HL-60 (cell line): ENCODE results near the gene FOXO3.
A peak's percentile ranks its signal among the peaks of the same experiment; 100 is the strongest.

Source experiments
- POLR2AphosphoS5 ChIP-seq: IDR thresholded peaks from 2 replicates; pipeline ENCODE4 v1.6.1; 2012; ENCODE audit warnings: low read depth
- TF ChIP-seq, protein P1 (sequence below): IDR thresholded peaks from one replicate; pipeline ENCODE4 v1.5.1; 2011; ENCODE audit warnings: low read length, control low read depth, inconsistent platforms; ENCODE audit not compliant: insufficient read depth
- TF ChIP-seq, protein P2 (sequence below): IDR thresholded peaks from 2 replicates; pipeline ENCODE4 v1.6.1; 2012; ENCODE audit warnings: low read depth; ENCODE audit not compliant: insufficient replicate concordance

DNA sequence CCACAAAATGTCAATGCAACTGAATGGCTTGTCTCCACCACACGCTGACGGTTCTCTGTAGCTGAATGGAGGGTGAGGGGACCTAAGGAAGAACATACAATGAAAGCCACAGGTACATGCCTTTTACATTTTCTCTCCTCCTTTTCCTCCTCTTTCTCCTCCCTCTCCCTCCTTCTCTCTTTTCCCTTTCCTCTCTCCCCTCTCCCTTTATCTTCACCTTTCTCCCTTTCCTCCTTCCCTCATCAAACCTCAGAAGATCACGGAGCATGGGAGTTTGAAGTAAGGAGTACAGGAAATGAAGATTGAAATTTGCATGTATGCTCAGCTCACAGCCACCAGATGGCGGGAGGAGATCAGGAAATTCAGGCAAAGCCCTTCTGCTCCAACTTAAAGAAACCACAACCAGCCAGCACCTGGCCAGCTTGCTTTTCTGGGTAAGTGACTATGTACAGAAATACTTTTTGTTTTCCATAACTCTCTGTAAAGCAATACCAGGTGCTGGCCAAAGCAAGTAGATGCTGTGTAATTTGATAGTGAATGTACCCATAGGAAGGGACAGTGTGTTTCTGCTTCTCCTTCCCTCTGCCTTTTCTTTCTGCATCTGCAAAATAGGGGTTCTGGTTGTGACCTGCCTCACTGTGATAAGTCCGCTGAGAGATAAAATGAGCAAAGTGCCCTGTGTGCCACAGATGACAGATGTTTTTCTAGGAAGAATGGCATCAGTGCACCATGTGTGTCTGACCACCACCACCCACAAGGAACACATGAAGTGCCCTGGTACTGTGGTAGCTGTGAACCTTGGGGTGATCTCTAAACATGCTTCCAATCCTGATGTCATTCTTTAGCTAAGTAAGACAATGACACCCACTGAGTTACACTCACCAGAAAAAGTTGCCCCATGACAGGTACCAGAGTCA is 18.6 kb upstream of the FOXO3 start:
- TF ChIP-seq, protein P1, sequence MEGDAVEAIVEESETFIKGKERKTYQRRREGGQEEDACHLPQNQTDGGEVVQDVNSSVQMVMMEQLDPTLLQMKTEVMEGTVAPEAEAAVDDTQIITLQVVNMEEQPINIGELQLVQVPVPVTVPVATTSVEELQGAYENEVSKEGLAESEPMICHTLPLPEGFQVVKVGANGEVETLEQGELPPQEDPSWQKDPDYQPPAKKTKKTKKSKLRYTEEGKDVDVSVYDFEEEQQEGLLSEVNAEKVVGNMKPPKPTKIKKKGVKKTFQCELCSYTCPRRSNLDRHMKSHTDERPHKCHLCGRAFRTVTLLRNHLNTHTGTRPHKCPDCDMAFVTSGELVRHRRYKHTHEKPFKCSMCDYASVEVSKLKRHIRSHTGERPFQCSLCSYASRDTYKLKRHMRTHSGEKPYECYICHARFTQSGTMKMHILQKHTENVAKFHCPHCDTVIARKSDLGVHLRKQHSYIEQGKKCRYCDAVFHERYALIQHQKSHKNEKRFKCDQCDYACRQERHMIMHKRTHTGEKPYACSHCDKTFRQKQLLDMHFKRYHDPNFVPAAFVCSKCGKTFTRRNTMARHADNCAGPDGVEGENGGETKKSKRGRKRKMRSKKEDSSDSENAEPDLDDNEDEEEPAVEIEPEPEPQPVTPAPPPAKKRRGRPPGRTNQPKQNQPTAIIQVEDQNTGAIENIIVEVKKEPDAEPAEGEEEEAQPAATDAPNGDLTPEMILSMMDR: peak; percentile 45
- no peak for TF ChIP-seq POLR2AphosphoS5
- TF ChIP-seq, protein P2, sequence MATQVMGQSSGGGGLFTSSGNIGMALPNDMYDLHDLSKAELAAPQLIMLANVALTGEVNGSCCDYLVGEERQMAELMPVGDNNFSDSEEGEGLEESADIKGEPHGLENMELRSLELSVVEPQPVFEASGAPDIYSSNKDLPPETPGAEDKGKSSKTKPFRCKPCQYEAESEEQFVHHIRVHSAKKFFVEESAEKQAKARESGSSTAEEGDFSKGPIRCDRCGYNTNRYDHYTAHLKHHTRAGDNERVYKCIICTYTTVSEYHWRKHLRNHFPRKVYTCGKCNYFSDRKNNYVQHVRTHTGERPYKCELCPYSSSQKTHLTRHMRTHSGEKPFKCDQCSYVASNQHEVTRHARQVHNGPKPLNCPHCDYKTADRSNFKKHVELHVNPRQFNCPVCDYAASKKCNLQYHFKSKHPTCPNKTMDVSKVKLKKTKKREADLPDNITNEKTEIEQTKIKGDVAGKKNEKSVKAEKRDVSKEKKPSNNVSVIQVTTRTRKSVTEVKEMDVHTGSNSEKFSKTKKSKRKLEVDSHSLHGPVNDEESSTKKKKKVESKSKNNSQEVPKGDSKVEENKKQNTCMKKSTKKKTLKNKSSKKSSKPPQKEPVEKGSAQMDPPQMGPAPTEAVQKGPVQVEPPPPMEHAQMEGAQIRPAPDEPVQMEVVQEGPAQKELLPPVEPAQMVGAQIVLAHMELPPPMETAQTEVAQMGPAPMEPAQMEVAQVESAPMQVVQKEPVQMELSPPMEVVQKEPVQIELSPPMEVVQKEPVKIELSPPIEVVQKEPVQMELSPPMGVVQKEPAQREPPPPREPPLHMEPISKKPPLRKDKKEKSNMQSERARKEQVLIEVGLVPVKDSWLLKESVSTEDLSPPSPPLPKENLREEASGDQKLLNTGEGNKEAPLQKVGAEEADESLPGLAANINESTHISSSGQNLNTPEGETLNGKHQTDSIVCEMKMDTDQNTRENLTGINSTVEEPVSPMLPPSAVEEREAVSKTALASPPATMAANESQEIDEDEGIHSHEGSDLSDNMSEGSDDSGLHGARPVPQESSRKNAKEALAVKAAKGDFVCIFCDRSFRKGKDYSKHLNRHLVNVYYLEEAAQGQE: no peak
